H1 (cell line): Measurements from ENCODE around the gene MTNR1A. TPM values are rescaled to one million over a fixed set of nuclear protein-coding genes. Genes with fewer than 3 reads are reported as not detected.

Experiments
- ASH2L ChIP-seq: fragments of 200-600, 300-600 bp; sonication (generic); IDR thresholded peaks from one replicate; pipeline ENCODE4 v1.7.1; 2017; ENCODE audit warnings: low read length
- ATF2 ChIP-seq: IDR thresholded peaks from 2 replicates; pipeline ENCODE4 v1.6.1; 2012; ENCODE audit warnings: low read length, inconsistent platforms
- E2F6 ChIP-seq: IDR thresholded peaks from 2 replicates; pipeline ENCODE4 v1.6.1; 2012; ENCODE audit warnings: inconsistent platforms
- JUN ChIP-seq: IDR thresholded peaks from 2 replicates; pipeline ENCODE4 v1.6.1; 2011; ENCODE audit warnings: low read depth, mild to moderate bottlenecking, improper control_type of control experiment, low read length
- ZNF274 ChIP-seq: IDR thresholded peaks from 2 replicates; pipeline ENCODE4 v1.7.0; 2012; ENCODE audit warnings: low read length, borderline replicate concordance; ENCODE audit errors: extremely low read depth
- polyA plus RNA-seq, 7 experiments: library from polyadenylated mRNA; depleted of rRNA in 3 of 7; stranded (reverse) in 5 of 7; unstranded in 2 of 7; fragments of >200 nt in 5 of 7; fragments of 200-250 nt in 2 of 7; gene quantifications; 1 replicate in 5 of 7; 2 replicates in 1 of 7; 4 replicates in 1 of 7; pipeline versions ENCODE4 v1.2.1 to v1.2.3, GENCODE V29; 2011 to 2013; ENCODE audit warnings: missing spikeins in 2 of 7, mixed read lengths in 2 of 7
- total RNA-seq: library from RNA; stranded (reverse); fragmentation: NEBNext Ultra II Directional; extraction: Animal tissue kit (Norgen Biotek cat#: 25700); gene quantifications from 2 replicates; pipeline ENCODE4 v1.2.1, GENCODE V29; 2021

MTNR1A gene
- total and polyA plus RNA-seq, 2 of the 8 experiments (the other 6 are each of a cell fraction or from before 2014, with no cell fraction given): 0.45 to 1.0 TPM

GRCh38 chr4:186596850-186597390, 41.6 kb upstream of the MTNR1A start (continued):
- no peak for TF ChIP-seq E2F6
- TF ChIP-seq ATF2: no peak
- TF ChIP-seq ZNF274: no peak
- no peak for TF ChIP-seq ASH2L
- TF ChIP-seq JUN: no peak
- TF ChIP-seq, all 59 proteins: peak for 0
